ENCODE results near the gene KCNK17. TPM values are rescaled to one million over a fixed set of nuclear protein-coding genes. Genes with fewer than 3 reads are reported as not detected.

The KCNK17 gene
- total RNA-seq, 1 experiment from 2014 or later = not detected

GRCh38 chr6:39303425-39304153 is 10.6 kb downstream of the KCNK17 start:
- CTCF ChIA-PET = interaction anchor here (0.8 to 1.6 kb wide), 4 partner anchors 113 to 151 kb away, joined by 3 to 5 read pairs (median 4); no protein-coding TSS in a partner anchor
- in situ Hi-C loops (cut with HindIII; ENCODE audit: low pct_unique_long_range_greater_than_20kb, low sequenced_read_pairs) = no loop called here
- H3K27ac ChIP-seq (ENCODE audit: low read length) = no peak overlapping the region
- no peaks in the 10 kb centered on the region for H3K4me1 ChIP-seq (ENCODE audit: control insufficient read depth, insufficient read depth, low read length)
- intact Hi-C loops (cut with micrococcal nuclease; ENCODE audit: unreplicated experiment) = loop anchor here (1.0 to 10.0 kb wide), 2 partner anchors 59 to 137 kb away; no protein-coding TSS in a partner anchor
- TF ChIP-seq POLR2AphosphoS5 (IDR thresholded peaks at IDR 0.05; ENCODE audit: low read depth, low read length) (no peak), CTCF (IDR thresholded peaks at IDR 0.05) (peak; percentile 59), TCF7L2 (IDR thresholded peaks at IDR 0.05; ENCODE audit: low read depth, low read length) (no peak)
- BruUV-seq (replicated peaks) = no TSS peak
- no peaks in the 10 kb centered on the region for H3K36me3 ChIP-seq (ENCODE audit: control insufficient read depth, insufficient read depth, low read length)
- H3K4me3 ChIP-seq (ENCODE audit: low read depth in 2 of 2, low read length in 2 of 2) = no peak overlapping the region
- H3K9me3 ChIP-seq (ENCODE audit: control insufficient read depth, insufficient read depth, low read depth, low read length) = no peaks in the 10 kb centered on the region
- peaks cover 2% of the 10 kb centered on the region; the same call in 1 of the 2 replicates for H3K27me3 ChIP-seq (ENCODE audit: control insufficient read depth, insufficient read depth, low read length)
- POLR2A ChIA-PET = interaction anchor here (0.6 kb wide), 1 partner anchor 150 kb away, joined by 3 read pairs; no protein-coding TSS in a partner anchor
- ATAC-seq (peak; percentile 40; the same call in 1 of the 2 replicates), DNase-seq (ENCODE audit: low read depth, low spot score) (no peak)

- POLR2A ChIA-PET = interaction anchor here (0.6 kb wide), 1 partner anchor 149 kb away, joined by 3 read pairs; no protein-coding TSS in a partner anchor
- peak; percentile 91 for TF ChIP-seq CTCF (IDR thresholded peaks at IDR 0.05)
- TF ChIP-seq TCF7L2 (IDR thresholded peaks at IDR 0.05; ENCODE audit: low read depth, low read length) = no peak
- TF ChIP-seq REST (IDR thresholded peaks at IDR 0.05; ENCODE audit: insufficient read depth in 1 of 2, low read depth in 2 of 2, low read length in 1 of 2) = peak in 1 of 2 experiments; percentile 51; a peak in 1 of 4 replicates
- H3K4me3 ChIP-seq (ENCODE audit: low read depth in 2 of 2, low read length in 2 of 2) = peak overlapping the region in 1 of 2 experiments; percentile 19; a peak in 1 of 4 replicates
Observed at GRCh38 chr6:39302669-39303424, 11.4 kb downstream of the KCNK17 start.

More at GRCh38 chr6:39302669-39303424, 11.4 kb downstream of the KCNK17 start:
- Histone ChIP-seq H3K9me3 (ENCODE audit: control insufficient read depth, insufficient read depth, low read depth, low read length) (no peaks in the 10 kb centered on the region), H3K27ac (ENCODE audit: low read length) (no peak overlapping the region), H3K27me3 (ENCODE audit: control insufficient read depth, insufficient read depth, low read length) (peaks cover 2% of the 10 kb centered on the region; the same call in 1 of the 2 replicates), H3K36me3 (ENCODE audit: control insufficient read depth, insufficient read depth, low read length) (no peaks in the 10 kb centered on the region), H3K4me1 (ENCODE audit: control insufficient read depth, insufficient read depth, low read length) (no peaks in the 10 kb centered on the region)
- peak; percentile 95 for ATAC-seq
- intact Hi-C loops (cut with micrococcal nuclease; ENCODE audit: unreplicated experiment) (loop anchor here (1.0 to 10.0 kb wide), 2 partner anchors 58 to 137 kb away; no protein-coding TSS in a partner anchor), in situ Hi-C loops (cut with HindIII; ENCODE audit: low pct_unique_long_range_greater_than_20kb, low sequenced_read_pairs) (no loop called here)
- CTCF ChIA-PET = interaction anchor here (0.8 to 1.6 kb wide), 6 partner anchors 113 to 329 kb away, joined by 3 to 5 read pairs (median 3); no protein-coding TSS in a partner anchor
- DNase-seq (ENCODE audit: low read depth, low spot score) = peak; percentile 36
- no TSS peak for BruUV-seq (replicated peaks)

Data from Panc1 (cell line).